ENCODE measurements around the gene TRAK1.

DNA sequence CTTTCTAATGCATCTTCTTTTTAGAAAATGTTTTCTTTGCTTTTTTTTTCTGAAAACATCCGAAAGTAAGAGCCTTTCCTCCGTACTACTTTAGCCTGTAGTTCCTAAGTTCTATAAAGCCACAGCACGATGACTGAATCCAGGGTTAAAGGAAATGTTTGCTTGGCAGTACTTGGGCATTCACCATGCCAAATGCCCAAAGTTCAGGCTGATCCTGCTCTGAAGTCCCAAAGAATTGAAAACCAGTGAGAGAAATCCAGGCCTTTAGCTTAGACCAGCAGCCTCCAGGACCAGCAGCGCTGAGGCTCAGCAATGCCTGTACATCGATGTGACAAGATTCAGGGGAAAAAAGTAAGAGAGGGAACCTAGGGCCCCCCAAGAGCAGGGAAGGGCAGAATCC, 139.7 kb downstream of the TRAK1 start:
- TF ChIP-seq GATA2 (IDR thresholded peaks at IDR 0.05; ENCODE audit: low read depth, low read length) (no peak), GATA3 (IDR thresholded peaks at IDR 0.05; ENCODE audit: low read depth, low read length) (no peak)

Data from SH-SY5Y (cell line).